Stimulated activated CD8-positive, alpha-beta memory T cell treated with anti-CD3 and anti-CD28 coated beads, Interleukin-12 subunit alpha, Interleukin-12 subunit beta, amount 100 ng/mL, for 1 hour (primary cell): ENCODE data around the gene PKN1.
A peak's percentile ranks its signal among the peaks of the same experiment; 100 is the strongest.
"Not testable (repeated sequence)": the region's sequence is repeated elsewhere in the genome, so short reads cannot be mapped to it uniquely, and the experiment has no call there.

Experiments used
- DNase-seq: peaks from one replicate; pipeline ENCODE4 v3.0.0-alpha.2; 2020; ENCODE audit warnings: low read depth

PKN1 gene

GRCh38 chr19:14432791-14433553, at the start of gene PKN1:
Gene PKN1 (plus strand): TSS chr19:14433306. CDS start chr19:14433522, 216 bp downstream.
- DNase-seq, result no peak

- DNase-seq, result peak; percentile 62
Observed at GRCh38 chr19:14383661-14384555, 49.2 kb upstream of the PKN1 start.

- no peak for DNase-seq
Observed at GRCh38 chr19:14385492-14385891, 47.6 kb upstream of the PKN1 start.

- DNase-seq, result no peak
Observed at GRCh38 chr19:14390548-14390947, 42.6 kb upstream of the PKN1 start.

- DNase-seq, result no peak
Observed at GRCh38 chr19:14391156-14391821, 41.8 kb upstream of the PKN1 start.

DNA sequence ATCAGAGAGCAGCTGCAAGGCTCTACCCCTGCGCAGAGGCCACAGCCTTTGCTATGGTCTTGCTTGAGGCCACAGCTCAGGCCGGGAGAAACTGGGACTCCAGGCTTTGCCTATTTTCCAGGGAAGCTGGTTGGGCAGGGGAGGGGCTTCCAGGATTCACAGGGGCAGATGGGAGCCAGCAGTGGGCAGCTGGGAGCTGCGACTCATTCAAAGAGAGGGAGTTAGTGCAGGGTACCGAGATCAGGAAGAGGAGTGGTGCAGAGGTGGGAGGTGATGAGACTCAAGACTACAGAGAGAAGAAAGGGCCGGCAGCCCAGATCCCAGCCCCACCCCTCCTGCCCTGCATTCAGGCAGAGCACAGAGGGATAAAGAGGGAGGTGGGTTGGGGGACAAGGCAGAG, 39.8 kb upstream of the PKN1 start:
- DNase-seq, result no peak

DNA sequence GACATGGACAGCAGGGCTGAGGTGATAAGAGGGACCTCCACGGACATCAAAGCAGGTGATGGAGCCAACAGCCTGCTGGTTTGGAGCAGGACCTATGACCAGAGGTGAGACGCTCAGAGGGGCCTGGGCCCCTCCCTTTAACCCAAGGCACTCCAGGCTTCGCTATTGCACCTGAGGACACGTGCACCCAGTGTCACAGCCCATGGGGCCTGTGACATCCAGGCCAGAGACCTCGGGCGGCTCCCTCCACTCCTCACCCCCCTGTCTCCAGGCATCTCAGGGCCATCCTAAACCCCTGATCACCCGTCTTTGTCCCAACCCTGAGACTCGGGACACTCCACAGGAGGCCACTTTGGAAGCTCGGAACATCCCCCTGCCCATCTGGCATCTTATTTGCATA, 38.9 kb upstream of the PKN1 start:
- no peak for DNase-seq

GRCh38 chr19:14395262-14395661, 37.8 kb upstream of the PKN1 start:
- no peak for DNase-seq

DNA sequence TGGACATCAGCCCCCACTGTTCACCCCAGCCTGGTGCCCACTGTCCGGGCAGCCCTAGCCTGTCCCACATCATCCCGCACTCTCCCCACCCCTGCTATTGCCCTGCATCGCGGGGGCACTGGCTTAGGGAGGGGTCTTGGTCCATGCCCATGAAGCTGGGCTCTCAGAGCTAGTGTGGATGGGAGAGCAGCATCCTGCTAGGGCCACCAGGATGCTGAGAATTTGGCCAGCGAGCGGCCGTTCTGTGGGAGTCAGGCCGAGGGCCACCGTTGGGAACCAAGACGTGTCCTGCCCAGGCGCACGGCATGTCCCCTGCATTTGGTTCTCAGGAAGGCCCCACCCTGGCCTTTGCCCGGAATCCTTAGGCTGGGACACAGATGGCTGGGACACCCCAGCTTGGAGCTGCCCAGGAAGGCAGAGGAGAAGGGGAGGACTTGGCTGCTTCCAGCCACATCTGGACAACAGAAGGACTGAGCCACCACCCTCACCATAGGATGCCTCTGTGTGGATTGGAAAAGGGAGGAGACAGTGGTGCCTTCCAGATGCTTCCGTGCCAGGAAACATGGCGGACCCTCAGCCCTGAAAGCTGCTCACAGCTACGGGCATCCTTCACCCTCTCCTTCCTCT, 37.3 kb upstream of the PKN1 start:
- DNase-seq, result no peak

DNA sequence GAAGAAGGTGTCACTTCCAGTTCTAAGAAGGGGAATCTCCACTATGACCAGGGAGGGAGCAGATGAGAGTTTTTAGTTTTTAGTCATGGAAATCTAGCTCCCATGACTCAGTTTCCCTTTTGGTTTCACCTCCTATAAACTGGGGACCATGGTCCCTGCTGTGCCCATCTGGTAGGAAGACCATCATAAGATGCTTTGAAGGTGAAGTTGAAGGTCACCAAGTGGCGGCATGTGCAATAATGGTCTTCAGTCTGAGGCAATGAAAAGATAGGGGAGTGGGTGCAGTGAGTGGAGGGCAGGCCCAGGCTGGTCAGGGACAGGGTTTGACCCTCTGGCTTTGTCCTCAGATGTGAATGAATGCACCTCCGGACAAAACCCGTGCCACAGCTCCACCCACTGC, 36.4 kb upstream of the PKN1 start:
- not testable (repeated sequence) for DNase-seq

GRCh38 chr19:14397168-14397567, 35.9 kb upstream of the PKN1 start:
- not testable (repeated sequence) for DNase-seq

DNA sequence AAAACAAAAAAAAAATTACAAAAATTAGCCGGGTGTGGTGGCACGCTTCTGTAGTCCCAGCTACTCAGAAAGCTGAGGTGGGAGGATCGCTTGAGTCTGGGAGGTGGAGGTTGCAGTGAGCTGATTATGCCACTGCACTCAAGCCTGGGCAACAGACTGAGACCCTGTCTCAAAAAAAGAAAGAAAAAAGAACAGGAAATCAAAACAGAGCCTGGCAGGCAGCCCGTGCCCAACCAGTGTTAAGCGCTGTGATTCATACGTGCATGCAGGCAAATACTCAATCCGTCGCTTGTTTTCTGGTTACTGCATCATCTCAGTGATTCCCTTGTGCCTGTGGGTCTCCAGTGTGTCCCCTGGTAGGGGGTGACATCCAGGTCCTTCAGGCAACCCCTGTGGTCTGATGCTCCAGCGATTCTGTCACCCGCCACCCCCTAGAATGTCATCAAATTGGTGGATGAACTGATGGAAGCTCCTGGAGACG, 32.1 kb upstream of the PKN1 start:
- DNase-seq, result no peak

GRCh38 chr19:14401468-14402195, 31.5 kb upstream of the PKN1 start:
- no peak for DNase-seq

DNA sequence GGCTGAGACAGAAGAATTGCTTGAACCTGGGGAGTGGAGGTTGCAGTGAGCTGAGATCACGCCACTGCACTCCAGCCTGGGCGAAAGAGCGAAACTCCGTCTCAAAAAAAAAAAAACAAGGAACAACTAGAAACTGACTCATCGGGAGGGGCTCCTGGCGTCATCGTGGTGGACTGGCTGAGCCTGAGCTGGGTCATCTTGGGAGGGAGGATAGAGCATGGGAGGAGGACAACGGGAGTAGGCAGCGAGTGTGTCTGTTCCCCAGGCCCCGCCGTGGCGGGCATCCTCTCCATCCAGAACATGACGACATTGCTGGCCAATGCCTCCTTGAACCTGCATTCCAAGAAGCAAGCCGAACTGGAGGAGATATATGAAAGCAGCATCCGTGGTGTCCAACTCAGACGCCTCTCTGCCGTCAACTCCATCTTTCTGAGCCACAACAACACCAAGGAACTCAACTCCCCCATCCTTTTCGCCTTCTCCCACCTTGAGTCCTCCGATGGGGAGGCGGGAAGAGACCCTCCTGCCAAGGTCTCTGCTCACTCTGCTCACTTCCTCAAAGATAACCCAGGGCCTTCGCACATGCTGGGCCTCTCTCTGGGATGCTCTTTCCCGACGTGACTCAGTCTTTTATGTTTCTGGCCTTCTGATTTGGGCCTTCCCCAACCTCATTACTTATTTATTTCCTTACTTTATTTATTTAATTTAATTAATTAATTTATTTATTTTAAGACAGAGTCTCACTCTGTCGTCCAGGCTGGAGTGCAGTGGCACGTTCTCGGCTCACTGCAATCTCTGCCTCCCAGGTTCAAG, 30.6 kb upstream of the PKN1 start:
- no peak for DNase-seq

DNA sequence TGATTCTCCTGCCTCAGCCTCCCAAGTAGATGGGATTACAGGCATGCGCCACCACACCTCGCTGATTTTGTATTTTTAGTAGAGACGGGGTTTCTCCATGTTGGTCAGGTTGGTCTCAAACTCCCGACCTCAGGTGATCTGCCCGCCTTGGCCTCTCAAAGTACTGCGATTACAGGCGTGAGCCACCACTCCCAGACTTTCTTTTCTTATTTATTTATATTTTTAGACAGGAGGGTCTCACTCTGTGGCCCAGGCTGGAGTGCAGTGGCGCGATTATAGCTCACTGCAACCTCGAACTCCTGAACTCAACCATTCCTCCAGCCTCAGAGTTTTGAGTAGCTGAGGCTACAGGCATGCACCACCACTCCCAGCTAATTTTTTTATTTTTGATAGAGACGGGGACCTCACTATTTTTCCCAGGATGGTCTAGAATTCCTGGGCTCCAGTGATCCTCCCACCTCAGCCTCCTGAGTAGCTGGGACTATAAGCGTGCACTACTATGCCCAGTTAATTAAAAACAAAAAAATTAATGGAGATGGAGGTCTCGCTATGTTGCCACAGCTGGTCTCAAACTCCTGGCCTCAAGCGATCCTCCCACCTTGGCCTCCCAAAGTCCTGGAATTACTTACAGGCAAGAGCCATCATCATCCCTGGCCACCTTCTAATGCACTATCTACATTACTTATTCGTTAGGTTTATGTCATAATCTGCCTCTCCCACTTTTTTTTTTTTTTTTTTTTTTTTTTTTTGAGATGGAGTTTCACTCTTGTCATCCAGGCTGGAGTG, 29.8 kb upstream of the PKN1 start:
- DNase-seq, result not testable (repeated sequence)

GRCh38 chr19:14404312-14404711, 28.8 kb upstream of the PKN1 start:
- no peak for DNase-seq

DNA sequence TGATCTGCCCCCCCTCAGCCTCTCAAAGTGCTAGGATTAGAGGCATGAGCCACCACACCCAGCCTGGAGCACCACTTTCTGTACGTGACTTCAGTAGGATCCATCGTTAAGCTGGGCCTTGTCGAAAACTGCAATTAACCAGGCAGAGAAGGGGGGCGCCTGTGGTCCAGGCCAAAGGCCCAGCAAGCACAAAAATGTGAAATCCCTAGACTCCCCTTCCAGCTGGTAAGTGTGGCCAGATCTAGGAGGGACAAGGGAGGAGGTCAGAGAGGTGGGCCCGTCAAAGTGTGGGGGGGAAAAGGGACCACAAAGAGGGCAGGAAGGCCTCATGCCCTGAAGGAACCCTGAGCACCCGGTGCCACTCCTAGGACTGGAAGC, 27.7 kb upstream of the PKN1 start:
- no peak for DNase-seq

DNA sequence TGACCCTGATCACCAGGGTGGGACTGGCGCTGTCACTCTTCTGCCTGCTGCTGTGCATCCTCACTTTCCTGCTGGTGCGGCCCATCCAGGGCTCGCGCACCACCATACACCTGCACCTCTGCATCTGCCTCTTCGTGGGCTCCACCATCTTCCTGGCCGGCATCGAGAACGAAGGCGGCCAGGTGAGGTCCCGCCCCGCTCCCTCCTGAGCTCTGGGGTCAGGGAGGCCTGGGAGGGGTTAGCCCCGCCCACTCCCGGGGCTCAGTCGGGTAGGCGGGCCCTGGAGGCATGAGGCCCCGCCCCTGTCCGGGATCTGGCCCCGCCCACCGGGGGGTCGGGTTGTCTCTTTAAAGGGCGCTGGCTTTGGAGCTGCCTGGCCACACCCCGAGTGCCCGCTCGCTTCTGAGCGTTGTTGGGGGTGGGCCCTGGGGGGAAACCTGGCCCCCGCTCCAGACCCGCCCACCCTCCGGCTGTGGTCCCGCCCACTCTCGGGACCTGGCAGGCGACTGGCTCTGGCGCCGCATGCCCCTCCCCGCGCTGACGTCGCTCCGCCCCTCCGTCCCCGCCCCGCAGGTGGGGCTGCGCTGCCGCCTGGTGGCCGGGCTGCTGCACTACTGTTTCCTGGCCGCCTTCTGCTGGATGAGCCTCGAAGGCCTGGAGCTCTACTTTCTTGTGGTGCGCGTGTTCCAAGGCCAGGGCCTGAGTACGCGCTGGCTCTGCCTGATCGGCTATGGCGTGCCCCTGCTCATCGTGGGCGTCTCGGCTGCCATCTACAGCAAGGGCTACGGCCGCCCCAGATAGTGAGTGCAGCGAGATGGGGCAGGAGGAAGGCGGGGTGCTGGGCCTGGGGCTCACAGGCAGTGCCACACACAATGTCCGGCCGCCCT, 27.1 kb upstream of the PKN1 start:
- DNase-seq, result peak; percentile 76
